Activated CD4-positive, alpha-beta T cell treated with anti-CD3 and anti-CD28 coated beads, Interleukin-2, Interleukin-6, amounts not matched to agents 100 ng/mL and 50 ng/mL, durations not matched to agents 16 hours and 8 hours (primary cell): Measurements from ENCODE around the gene PCDHGA10.
"Not testable (repeated sequence)": the region's sequence is repeated elsewhere in the genome, so short reads cannot be mapped to it uniquely, and the experiment has no call there.

Source experiments
- DNase-seq: peaks from one replicate; pipeline ENCODE4 v3.0.0-alpha.2; 2020

Gene PCDHGA10

DNA sequence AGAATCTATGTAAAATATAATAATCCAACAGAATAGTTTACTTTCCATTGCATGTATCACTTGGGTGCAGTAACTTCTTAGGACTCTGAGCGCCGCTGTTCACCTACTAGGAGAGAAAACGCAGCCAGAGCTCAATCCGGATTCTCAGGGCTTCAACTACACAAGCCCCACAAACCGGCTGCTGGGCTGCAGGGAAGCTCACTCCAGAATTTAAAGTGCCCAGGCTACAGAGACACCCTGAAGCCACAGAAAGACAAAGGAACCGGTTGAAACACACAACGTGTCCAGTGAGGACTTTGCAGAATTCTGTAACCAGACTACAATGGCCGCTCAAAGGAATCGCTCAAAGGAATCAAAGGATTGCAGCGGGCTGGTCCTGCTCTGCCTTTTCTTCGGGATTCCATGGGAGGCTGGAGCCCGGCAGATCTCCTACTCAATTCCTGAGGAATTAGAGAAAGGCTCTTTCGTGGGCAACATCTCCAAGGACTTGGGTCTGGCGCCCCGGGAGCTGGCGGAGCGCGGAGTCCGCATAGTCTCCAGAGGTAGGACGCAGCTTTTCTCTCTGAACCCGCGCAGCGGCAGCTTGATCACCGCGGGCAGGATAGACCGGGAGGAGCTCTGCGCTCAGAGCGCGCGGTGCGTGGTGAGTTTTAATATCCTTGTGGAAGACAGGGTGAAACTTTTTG lies at the start of gene PCDHGA10:
TSS of gene PCDHGA10 (plus strand) at position 134 of the 686 bp plus-strand sequence. CDS start at position 323, 189 bp downstream.
- peak; percentile 64 for DNase-seq

DNA sequence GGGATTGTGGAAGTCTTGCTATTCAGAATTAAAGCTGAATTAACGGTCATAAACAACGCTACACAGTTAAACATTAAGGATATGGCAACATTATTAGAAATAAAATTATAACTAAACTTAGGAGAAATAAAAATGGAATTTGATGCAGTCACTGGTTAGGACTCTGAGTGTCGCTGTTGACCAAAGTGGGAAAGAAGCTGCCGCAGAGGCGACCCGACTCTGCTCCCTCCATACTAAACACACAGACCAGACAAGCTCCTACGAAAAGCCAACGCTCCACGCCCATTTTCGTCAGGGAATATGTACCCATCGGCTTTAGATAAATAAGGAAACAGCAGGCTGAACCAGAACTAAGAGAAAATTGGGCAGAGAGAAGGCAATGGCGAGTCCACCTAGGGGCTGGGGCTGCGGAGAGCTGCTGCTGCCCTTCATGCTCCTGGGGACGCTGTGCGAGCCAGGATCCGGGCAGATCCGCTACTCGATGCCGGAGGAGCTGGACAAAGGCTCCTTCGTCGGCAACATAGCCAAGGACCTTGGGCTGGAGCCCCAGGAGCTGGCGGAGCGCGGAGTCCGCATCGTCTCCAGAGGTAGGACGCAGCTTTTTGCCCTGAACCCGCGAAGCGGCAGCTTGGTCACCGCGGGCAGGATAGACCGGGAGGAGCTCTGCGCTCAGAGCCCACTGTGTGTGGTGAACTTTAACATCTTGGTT lies 48.7 kb upstream of the PCDHGA10 start, which contains the start of gene PCDHGA5:
TSS of gene PCDHGA5 (plus strand) at position 211 of the 709 bp plus-strand sequence. CDS start at position 380, 169 bp downstream.
- no peak for DNase-seq

DNA sequence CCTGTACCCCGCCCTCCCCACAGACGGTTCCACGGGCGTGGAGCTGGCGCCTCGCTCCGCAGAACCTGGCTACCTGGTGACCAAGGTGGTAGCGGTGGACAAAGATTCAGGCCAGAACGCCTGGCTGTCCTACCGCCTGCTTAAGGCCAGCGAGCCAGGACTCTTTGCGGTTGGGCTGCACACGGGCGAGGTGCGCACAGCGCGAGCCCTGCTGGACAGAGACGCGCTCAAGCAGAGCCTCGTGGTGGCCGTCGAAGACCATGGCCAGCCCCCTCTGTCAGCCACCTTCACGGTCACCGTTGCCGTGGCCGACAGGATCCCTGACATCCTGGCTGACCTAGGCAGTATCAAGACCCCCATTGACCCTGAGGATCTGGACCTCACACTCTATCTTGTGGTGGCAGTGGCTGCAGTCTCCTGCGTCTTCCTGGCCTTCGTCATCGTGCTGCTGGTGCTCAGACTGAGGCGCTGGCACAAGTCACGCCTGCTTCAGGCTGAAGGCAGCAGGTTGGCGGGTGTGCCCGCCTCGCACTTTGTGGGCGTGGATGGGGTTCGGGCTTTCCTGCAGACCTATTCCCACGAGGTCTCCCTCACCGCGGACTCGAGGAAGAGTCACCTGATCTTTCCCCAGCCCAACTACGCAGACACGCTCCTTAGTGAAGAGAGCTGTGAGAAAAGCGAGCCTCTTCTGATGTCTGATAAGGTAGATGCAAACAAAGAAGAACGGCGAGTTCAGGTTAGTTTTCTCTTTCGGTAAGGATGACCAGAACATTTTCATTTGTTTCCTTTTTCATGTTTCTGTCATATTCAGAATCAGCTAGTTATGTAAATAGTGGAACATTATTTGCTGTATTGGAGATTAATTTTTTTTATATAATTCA lies 46.5 kb upstream of the PCDHGA10 start:
- no peak for DNase-seq

DNA sequence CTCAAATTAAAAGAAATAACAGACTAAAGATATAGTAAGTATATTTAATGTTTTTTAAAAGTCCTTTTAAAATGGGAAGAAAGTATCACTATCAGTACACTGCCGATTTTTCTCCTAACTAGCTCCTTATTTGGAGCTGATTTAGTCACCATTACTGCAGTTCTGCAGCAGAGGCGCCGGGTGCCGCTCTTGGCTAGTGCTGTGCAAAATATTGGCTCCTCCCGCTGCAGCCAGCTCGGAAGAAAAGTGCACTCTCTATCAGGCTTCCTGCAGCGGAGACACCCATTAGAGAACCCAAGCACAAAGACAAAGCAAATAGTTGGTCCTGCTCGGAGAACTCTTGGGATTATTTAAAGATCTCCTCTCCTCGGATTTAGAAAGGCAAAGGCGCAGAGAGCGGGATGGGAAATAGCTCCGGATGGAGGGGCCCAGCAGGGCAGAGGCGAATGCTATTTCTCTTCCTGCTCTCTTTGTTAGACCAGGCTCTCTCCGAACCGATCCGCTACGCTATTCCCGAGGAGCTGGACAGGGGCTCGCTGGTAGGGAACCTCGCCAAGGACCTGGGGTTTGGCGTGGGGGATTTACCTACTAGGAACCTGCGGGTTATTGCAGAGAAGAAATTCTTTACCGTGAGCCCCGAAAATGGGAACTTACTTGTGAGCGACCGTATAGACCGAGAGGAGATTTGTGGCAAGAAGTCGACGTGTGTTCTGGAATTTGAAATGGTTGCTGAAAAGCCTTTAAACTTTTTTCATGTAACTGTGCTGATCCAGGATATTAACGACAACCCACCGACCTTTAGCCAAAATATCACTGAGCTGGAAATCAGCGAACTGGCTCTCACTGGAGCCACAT lies 42.6 kb upstream of the PCDHGA10 start, which contains the start of gene PCDHGB3:
TSS of gene PCDHGB3 (plus strand) at position 249 of the 855 bp plus-strand sequence. CDS start at position 402, 153 bp downstream.
- DNase-seq, result peak; percentile 47

DNA sequence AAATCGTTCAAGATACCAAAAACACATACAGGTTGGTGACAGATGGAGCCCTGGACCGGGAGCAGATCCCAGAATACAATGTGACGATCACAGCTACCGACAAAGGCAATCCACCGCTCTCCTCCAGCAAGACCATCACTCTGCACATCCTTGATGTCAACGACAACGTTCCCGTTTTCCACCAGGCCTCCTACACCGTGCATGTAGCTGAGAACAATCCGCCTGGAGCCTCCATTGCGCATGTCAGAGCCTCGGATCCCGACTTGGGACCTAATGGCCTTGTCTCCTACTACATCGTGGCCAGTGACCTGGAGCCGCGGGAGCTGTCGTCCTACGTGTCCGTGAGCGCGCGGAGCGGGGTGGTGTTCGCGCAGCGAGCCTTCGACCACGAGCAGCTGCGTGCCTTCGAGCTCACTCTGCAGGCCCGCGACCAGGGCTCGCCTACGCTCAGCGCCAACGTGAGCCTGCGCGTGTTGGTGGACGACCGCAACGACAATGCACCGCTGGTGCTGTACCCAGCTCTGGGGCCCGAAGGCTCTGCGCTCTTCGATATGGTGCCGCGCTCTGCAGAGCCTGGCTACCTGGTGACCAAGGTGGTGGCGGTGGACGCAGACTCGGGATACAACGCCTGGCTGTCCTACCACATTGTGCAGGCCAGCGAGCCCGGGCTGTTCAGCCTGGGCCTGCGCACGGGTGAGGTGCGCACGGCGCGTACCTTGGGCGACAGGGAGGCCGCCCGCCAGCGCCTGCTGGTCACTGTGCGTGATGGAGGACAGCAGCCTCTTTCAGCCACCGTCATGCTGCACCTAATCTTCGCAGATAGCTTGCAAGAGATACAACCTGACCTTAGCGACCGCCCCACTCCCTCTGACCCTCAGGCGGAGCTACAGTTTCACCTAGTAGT lies 41.0 kb upstream of the PCDHGA10 start:
- DNase-seq, result no peak

DNA sequence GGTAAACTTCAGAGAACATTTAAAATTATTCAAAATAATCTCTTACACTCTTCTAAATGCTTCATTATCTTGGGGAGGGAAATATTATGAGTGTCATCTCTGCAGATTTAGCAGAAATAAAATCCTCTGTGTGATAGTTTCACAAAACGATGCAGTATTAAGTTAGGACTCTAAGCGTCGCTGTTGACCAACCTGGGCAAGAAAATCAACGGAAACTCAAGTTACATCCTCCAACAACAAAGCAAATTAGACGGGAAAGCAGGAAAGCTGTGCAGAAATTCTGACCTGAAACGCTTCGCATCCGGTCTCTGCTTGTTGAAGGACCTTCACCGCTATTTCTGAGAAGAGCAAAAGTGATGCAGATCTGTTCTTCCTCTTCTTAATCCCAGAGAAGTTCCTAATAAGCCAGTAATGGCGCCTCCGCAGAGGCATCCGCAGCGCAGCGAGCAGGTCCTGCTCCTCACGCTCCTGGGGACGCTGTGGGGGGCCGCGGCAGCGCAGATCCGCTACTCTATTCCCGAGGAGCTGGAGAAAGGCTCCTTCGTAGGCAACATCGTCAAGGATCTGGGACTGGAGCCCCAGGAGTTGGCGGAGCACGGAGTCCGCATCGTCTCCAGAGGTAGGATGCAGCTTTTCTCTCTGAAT lies 39.0 kb upstream of the PCDHGA10 start, which contains the start of gene PCDHGA6:
TSS of gene PCDHGA6 (plus strand) at position 219 of the 645 bp plus-strand sequence. CDS start at position 412, 193 bp downstream.
- DNase-seq, result peak; percentile 6

DNA sequence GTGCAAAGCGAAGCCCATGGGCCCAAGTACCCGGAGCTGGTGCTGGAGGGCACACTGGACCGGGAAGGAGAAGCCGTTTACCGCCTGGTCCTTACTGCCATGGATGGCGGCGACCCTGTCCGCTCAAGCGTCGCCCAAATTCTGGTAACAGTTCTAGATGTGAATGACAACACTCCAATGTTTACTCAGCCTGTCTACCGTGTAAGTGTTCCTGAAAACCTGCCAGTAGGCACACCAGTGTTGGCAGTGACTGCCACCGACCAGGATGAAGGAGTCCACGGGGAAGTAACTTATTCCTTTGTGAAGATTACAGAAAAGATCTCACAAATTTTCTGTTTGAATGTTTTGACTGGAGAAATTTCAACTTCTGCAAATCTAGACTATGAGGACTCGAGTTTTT lies 38.2 kb upstream of the PCDHGA10 start:
- DNase-seq, result no peak

DNA sequence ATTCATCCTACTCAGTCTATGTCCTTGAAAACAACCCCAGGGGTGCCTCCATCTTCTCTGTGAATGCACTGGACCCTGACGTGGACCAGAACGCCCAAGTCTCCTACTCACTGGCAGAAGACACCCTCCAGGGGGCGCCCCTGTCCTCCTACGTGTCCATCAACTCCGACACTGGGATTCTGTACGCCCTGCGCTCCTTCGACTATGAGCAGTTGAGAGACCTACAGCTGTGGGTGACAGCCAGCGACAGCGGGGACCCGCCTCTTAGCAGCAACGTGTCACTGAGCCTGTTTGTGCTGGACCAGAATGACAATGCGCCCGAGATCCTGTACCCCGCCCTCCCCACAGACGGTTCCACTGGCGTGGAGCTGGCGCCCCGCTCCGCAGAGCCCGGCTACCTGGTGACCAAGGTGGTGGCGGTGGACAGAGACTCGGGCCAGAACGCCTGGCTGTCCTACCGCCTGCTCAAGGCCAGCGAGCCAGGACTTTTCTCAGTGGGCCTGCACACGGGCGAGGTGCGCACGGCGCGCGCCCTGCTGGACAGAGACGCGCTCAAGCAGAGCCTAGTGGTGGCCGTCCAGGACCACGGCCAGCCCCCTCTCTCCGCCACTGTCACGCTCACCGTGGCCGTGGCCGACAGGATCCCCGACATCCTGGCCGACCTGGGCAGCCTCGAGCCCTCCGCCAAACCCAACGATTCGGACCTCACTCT lies 37.2 kb upstream of the PCDHGA10 start:
- DNase-seq, result not testable (repeated sequence)

DNA sequence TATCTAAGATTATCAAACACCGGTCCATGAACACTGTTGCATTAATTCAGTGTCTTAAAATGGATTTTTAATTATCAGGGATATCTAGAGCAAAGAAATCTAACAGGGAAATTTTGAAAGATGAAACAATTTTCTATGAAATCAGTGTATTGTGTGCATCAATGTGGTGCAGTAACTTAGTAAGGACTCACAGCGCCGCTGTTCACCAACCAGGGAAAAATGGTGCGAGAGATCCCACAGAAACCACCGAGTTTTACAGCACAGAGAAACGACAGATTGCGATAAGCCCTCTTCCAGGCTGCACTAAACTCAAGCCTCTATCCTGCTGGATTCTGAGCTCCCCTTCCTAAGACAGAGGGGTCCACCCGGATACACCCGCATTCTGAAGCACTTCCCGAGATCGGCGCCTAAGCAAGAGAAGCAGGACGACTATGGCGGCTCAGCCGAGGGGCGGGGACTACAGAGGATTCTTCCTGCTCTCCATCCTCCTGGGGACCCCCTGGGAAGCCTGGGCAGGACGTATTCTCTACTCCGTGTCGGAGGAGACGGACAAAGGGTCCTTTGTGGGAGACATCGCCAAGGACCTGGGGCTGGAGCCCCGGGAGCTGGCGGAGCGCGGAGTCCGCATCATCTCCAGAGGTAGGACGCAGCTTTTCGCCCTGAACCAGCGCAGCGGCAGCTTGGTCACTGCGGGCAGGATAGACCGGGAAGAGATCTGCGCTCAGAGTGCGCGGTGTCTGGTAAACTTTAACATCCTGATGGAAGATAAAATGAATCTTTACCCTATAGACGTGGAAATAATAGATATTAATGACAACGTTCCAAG lies 30.1 kb upstream of the PCDHGA10 start, which contains the start of gene PCDHGA7:
TSS of gene PCDHGA7 (plus strand) at position 274 of the 826 bp plus-strand sequence. CDS start at position 432, 158 bp downstream.
- DNase-seq, result no peak

DNA sequence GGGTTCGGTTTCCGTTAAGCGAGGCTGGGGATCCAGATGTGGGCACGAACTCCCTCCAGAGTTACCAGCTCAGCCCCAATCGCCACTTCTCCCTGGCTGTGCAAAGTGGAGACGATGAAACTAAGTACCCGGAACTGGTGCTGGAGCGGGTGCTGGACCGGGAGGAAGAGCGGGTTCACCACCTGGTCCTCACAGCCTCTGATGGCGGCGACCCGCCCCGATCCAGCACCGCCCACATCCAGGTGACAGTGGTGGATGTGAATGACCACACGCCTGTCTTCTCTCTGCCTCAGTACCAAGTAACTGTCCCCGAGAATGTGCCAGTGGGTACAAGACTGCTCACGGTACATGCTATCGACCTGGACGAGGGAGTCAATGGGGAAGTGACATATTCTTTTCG lies 29.4 kb upstream of the PCDHGA10 start:
- no peak for DNase-seq

DNA sequence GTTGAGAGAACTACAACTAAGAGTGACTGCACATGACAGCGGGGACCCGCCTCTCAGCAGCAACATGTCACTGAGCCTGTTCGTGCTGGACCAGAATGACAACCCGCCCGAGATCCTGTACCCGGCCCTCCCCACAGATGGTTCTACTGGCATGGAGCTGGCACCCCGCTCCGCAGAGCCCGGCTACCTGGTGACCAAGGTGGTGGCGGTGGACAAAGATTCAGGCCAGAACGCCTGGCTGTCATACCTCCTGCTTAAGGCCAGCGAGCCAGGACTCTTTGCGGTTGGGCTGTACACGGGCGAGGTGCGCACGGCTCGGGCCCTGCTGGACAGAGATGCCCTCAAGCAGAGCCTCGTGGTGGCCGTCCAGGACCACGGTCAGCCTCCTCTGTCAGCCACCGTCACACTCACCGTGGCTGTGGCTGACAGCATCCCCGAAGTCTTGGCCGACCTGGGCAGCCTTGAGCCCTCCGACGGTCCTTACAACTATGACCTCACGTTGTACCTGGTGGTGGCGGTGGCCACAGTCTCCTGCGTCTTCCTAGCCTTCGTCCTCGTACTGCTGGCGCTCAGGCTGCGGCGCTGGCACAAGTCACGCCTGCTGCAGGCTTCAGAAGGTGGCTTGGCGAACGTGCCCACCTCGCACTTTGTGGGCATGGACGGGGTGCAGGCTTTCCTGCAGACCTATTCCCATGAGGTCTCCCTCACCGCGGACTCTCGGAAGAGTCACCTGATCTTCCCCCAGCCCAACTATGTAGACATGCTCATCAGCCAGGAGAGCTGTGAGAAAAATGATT lies 28.1 kb upstream of the PCDHGA10 start:
- no peak for DNase-seq

DNA sequence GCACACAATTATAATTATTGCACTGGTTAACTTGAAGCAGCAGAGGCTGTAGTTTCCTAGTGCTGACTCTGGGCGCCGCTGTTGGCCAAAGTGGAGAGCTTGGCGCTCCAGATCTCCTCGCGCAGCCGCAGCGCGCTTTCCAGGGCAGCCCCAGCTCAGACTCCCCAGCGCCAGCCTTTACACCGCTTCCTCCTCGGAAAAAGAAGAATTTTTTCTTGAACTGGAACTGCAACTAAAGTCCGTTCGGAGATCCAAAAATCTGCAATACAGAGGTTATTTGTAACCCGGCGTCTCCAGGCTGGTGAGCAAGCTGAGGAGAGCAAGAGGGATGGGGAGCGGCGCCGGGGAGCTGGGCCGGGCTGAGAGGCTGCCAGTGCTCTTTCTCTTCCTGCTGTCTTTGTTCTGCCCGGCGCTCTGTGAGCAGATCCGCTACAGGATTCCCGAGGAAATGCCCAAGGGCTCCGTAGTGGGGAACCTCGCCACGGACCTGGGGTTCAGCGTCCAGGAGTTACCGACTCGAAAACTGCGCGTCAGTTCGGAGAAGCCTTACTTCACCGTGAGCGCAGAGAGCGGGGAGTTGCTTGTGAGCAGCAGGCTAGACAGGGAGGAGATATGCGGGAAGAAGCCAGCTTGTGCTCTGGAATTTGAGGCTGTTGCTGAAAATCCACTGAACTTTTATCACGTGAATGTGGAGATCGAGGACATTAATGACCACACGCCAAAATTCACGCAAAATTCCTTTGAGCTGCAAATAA lies 25.1 kb upstream of the PCDHGA10 start, which contains the start of gene PCDHGB4:
TSS of gene PCDHGB4 (plus strand) at position 142 of the 755 bp plus-strand sequence. CDS start at position 329, 187 bp downstream.
- DNase-seq, result peak; percentile 39

DNA sequence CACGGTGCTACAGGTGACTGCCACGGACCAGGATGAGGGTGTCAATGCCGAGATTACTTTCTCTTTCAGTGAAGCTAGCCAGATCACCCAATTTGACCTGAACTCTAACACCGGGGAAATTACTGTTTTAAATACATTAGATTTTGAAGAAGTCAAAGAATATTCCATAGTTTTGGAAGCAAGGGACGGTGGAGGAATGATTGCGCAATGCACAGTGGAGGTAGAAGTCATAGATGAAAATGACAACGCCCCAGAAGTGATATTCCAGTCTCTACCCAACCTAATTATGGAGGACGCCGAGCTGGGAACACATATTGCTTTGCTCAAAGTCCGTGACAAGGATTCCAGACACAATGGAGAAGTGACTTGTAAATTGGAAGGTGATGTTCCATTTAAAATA lies 24.1 kb upstream of the PCDHGA10 start:
- DNase-seq, result no peak

DNA sequence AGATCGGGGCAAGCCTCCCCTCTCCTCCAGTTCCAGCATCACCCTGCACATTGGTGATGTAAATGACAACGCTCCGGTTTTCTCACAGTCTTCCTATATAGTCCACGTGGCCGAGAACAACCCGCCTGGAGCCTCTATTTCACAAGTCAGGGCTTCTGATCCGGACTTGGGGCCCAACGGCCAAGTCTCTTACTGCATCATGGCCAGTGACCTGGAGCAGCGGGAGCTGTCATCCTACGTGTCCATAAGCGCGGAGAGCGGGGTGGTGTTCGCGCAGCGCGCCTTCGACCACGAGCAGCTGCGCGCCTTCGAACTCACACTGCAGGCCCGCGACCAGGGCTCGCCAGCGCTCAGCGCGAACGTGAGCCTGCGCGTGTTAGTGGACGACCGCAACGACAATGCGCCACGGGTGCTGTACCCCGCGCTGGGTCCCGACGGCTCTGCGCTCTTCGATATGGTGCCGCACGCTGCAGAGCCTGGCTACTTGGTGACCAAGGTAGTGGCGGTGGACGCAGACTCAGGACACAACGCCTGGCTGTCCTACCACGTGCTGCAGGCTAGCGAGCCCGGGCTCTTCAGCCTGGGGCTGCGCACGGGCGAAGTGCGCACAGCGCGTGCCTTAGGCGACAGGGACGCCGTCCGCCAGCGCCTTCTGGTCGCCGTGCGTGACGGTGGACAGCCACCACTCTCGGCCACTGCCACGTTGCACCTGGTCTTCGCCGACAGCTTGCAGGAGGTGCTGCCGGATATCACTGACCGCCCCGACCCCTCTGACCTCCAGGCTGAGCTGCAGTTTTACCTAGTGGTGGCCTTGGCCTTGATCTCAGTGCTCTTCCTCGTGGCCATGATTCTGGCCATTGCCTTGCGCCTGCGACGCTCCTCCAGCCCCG lies 23.4 kb upstream of the PCDHGA10 start:
- DNase-seq, result no peak

DNA sequence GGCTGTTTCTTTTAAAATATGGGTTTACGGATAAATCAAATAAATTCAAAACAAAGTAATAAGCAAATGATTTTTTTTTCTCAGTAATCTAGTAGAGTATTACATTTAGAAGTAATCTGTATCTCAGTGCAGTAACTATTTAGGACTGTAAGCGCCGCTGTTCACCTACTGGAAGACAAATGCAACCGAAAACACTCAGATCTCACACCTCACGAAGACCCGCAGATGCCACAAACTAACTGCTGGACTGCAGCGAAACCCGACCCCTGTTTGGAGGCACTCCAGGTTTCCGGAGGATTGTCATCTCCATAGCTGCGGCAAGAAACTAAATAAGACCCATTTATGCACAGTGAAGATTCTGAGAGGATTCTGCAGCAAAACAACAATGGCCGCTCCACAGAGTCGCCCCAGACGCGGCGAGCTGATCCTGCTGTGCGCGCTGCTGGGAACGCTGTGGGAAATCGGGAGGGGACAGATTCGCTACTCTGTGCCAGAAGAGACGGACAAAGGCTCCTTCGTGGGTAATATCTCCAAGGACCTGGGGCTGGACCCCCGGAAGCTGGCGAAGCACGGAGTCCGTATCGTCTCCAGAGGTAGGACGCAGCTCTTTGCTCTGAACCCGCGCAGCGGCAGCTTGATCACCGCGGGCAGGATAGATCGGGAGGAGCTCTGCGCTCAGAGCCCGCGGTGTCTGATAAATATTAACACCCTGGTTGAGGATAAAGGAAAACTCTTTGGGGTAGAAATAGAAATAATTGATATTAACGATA lies 20.2 kb upstream of the PCDHGA10 start, which contains the start of gene PCDHGA8:
TSS of gene PCDHGA8 (plus strand) at position 205 of the 770 bp plus-strand sequence. CDS start at position 386, 181 bp downstream.
- DNase-seq, result no peak
